ENCODE data around the gene GALT.
A peak's percentile ranks its signal among the peaks of the same experiment; 100 is the strongest.

The GALT gene

DNA sequence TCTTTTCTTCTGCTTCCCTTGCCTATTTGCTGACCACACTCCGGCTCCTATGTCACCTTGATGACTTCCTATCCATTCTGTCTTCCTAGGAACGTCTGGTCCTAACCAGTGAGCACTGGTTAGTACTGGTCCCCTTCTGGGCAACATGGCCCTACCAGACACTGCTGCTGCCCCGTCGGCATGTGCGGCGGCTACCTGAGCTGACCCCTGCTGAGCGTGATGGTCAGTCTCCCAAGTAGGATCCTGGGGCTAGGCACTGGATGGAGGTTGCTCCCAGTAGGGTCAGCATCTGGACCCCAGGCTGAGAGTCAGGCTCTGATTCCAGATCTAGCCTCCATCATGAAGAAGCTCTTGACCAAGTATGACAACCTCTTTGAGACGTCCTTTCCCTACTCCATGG lies 2.2 kb downstream of the GALT start:
- DNase-seq (ENCODE audit: low spot score in 2 of 2) (no peak), ATAC-seq (replicated peaks; ENCODE audit: extremely low read depth, poor library complexity, severe bottlenecking) (no peak)
- Mint-ChIP-seq H3K4me3 (no peak overlapping the region), H3K27ac (ENCODE audit: low read depth) (no peak overlapping the region), H3K27me3 (no peaks in the 10 kb centered on the region), H3K36me3 (ENCODE audit: insufficient read depth) (peaks cover 20% of the 10 kb centered on the region), H3K4me1 (peaks cover 38% of the 10 kb centered on the region), H3K9me3 (no peaks in the 10 kb centered on the region)

DNA sequence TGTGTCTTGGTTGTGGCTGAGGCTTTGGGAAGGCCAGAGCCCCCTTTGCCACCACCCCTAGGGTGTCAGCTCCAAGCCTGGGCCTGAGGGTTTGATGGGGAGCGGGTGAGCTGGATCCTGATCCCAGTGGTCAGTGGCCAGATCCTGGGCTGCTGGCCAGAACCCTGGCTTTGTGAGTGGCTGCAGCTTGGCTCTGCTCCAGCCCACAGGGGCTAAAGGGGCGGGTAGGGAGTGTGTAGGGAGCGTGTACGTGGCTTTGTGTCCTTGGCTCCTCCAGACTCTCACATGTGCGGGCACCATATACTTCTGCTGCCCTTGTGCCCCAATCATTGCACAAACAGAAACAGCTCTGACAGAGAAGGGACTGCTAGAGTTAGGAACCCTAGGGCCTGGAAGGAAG lies 4.3 kb downstream of the GALT start:
- peaks cover 38% of the 10 kb centered on the region for H3K4me1 Mint-ChIP-seq
- no peaks in the 10 kb centered on the region for H3K9me3 Mint-ChIP-seq
- H3K27ac Mint-ChIP-seq (ENCODE audit: low read depth): no peak overlapping the region
- no peak overlapping the region for H3K4me3 Mint-ChIP-seq
- peaks cover 20% of the 10 kb centered on the region for H3K36me3 Mint-ChIP-seq (ENCODE audit: insufficient read depth)
- ATAC-seq (replicated peaks; ENCODE audit: extremely low read depth, poor library complexity, severe bottlenecking) (no peak), DNase-seq (ENCODE audit: low spot score in 2 of 2) (no peak)
- no peaks in the 10 kb centered on the region for H3K27me3 Mint-ChIP-seq

DNA sequence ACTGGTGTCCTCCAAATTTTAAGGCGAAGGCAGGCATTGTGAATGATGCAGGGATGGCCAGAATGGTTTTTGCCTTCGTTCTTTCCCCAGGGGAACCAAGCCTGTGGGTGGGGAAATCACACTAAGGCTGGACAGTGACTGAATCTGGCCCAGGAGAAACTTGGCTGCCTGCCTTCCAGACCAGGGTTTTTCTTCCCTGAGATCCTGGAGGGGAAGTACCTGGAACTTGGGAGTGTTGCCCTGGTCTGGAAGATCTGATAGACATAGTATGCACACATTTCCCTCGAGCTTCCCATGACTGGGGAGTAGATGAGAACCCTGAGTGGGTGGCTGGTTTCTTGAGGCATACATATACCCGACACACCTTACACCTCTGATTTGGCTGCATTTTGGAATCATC lies 4.8 kb downstream of the GALT start:
- peaks cover 38% of the 10 kb centered on the region for H3K4me1 Mint-ChIP-seq
- H3K27ac Mint-ChIP-seq (ENCODE audit: low read depth): no peak overlapping the region
- DNase-seq (ENCODE audit: low spot score in 2 of 2) (no peak), ATAC-seq (replicated peaks; ENCODE audit: extremely low read depth, poor library complexity, severe bottlenecking) (no peak)
- no peak overlapping the region for H3K4me3 Mint-ChIP-seq
- H3K9me3 Mint-ChIP-seq: no peaks in the 10 kb centered on the region
- H3K36me3 Mint-ChIP-seq (ENCODE audit: insufficient read depth): peaks cover 19% of the 10 kb centered on the region
- no peaks in the 10 kb centered on the region for H3K27me3 Mint-ChIP-seq

DNA sequence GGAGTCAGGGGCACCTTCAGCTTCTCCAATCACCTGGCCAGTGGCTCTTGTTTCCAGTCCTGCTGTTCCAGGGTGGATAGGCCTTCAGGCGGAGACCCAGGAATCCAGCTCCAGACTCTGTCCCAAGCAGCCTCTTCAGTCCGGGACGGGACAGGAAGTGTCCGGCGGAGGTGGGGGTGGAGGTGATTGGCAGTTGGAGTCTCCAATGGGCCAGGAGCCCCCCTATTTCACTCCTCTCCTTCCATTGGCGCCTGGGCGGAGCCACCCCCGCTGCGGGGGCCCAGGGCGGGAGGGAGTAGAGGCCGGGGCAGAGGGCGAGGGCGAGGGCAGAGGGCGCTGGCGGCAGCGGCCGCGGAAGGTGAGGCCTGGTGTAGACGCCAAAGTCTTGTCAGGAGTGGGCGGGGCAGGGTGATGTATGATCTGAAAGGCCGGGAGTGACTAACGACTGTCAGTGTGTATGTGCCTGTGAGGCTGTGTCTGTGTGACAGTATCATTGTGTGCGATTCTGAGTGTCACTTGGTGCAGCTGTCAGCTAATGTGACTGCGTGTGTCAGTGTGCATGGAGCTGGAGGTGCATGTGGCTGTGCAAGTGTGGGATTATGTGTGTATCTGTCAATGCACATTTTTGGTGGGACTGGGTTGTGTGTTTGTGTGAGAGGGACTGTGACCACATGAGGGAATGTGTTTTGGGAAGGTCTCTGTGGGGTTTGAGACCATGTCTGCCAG lies 5.6 kb downstream of the GALT start, which contains the start of gene IL11RA:
Gene IL11RA, plus strand, starts transcription at position 310 of the 726 bp plus-strand sequence. CDS start 3,033 bp downstream, outside the sequence.
- H3K27me3 Mint-ChIP-seq: no peaks in the 10 kb centered on the region
- ATAC-seq (replicated peaks; ENCODE audit: extremely low read depth, poor library complexity, severe bottlenecking): peak; percentile 13
- DNase-seq (ENCODE audit: low spot score in 2 of 2): no peak
- H3K4me3 Mint-ChIP-seq: peak within 1 kb of the TSS; percentile 1
- H3K36me3 Mint-ChIP-seq (ENCODE audit: insufficient read depth): peaks cover 17% of the 10 kb centered on the region
- peak within 1 kb of the TSS; percentile 14 for H3K27ac Mint-ChIP-seq (ENCODE audit: low read depth)
- H3K9me3 Mint-ChIP-seq: no peaks in the 10 kb centered on the region
- H3K4me1 Mint-ChIP-seq: peaks cover 37% of the 10 kb centered on the region

GRCh38 chr9:34652602-34653000 lies 6.1 kb downstream of the GALT start:
- Mint-ChIP-seq H3K27me3 (no peaks in the 10 kb centered on the region), H3K4me3 (peak overlapping the region; percentile 1), H3K4me1 (peaks cover 31% of the 10 kb centered on the region), H3K36me3 (ENCODE audit: insufficient read depth) (peaks cover 17% of the 10 kb centered on the region), H3K9me3 (no peaks in the 10 kb centered on the region), H3K27ac (ENCODE audit: low read depth) (peak overlapping the region; percentile 14)
- ATAC-seq (replicated peaks; ENCODE audit: extremely low read depth, poor library complexity, severe bottlenecking) (no peak), DNase-seq (ENCODE audit: low spot score in 2 of 2) (no peak)

DNA sequence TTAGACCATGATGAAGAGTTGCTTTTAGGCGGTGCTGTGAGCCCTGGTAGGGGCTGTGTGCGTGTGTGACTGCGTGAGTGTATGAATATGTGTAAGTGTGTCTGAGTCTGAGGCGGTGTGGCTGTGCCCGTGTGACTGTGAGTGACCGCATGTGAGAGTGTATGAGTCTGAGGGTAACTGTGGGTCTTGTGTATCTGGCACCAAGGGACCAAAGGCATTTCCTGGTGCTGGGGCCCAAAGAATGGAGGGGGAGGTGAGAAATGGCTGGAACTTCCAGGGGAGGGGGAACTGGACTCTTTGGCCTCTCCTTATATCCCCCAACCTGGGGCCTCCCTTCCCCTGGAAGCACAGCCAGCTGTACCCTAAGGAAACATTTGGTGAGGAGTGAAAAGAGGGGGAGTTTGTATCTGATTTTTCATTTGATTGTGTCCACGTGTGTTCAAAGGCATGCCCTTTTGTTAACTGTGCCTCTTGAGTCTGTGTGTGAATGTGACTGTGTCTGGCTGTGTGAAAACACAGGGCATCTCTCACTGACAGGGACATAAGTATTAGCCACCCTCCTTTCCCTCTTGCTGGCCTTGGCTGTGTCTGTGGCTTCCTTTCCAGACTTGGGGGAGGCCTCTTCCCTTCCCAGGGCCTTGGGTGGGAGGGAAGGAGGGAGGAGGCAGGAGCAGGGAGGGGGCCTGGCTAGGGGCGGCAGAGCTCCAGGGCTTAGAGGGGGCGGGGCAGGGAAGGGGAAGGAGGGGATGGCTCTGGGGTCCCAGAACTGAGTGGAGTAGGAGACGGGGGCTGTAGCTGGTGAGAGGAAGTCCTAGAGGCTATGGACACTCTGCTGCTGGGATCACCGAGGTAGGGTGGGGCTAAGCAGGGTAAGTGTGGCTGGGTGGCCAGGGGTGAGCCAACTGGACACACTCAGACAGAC lies 6.9 kb downstream of the GALT start:
- Mint-ChIP-seq H3K36me3 (ENCODE audit: insufficient read depth) (peaks cover 17% of the 10 kb centered on the region), H3K27ac (ENCODE audit: low read depth) (peak overlapping the region; percentile 14), H3K27me3 (no peaks in the 10 kb centered on the region), H3K9me3 (no peaks in the 10 kb centered on the region), H3K4me1 (peaks cover 23% of the 10 kb centered on the region), H3K4me3 (no peak overlapping the region)
- no peak for ATAC-seq (replicated peaks; ENCODE audit: extremely low read depth, poor library complexity, severe bottlenecking)
- DNase-seq (ENCODE audit: low spot score in 2 of 2): no peak

DNA sequence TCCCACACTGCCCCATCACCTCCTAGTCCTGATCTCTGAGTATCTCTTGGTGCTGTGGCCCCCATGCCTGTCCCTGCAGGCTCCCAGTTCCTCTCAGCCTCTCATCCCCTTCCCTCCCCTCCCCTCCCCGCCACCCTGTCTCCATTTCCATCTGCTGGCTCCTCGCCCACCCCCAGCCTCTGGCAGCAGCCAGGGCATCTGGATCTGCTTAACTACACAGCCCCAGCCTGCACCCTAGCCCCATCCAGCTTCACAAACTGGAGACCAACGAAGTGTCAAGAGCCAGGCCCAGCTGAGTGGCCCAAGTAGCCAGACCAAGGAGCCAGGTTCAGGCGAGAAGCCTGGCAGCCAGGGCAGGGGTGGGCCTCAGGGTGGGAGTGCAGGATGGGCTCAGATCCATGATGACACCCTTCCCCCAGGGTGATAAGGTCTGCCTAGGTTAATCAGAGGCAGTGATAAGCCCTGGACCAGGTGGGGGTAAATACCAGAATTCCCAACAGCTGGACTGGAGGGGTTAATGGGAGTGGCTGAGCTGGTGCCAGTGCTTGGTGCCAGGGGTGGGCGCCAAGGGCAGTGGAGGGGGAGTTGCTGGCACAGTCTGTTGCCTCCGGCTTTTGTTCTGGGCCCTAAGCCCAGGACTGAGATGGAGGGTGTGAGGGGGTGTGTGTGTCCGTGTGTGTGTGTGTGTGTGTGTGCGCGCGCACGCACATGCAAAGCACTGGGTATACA lies 8.0 kb downstream of the GALT start:
- ATAC-seq (replicated peaks; ENCODE audit: extremely low read depth, poor library complexity, severe bottlenecking) (no peak), DNase-seq (ENCODE audit: low spot score in 2 of 2) (no peak)
- Mint-ChIP-seq H3K36me3 (ENCODE audit: insufficient read depth) (peaks cover 11% of the 10 kb centered on the region), H3K4me3 (no peak overlapping the region), H3K27ac (ENCODE audit: low read depth) (peak overlapping the region; percentile 9), H3K27me3 (no peaks in the 10 kb centered on the region), H3K9me3 (no peaks in the 10 kb centered on the region), H3K4me1 (peaks cover 18% of the 10 kb centered on the region)

DNA sequence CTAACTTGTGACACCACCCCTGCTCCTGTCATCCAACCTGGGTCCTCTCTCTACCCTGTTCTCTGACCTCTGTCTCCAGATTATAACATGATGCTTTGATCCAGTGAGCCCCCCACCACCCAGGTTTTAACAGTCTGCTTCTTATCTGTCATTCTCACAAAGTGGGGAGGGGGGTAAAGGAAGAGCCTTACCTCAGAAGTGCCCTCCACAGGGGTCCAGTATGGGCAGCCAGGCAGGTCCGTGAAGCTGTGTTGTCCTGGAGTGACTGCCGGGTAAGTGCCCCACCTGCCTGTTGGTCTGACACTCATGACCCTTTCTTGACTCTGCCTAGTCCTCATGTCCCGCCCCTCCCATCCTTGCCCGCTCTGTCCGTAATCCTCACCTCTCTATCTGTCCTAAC lies 8.9 kb downstream of the GALT start:
- Mint-ChIP-seq H3K27me3 (no peaks in the 10 kb centered on the region), H3K4me1 (peaks cover 18% of the 10 kb centered on the region), H3K27ac (ENCODE audit: low read depth) (no peak overlapping the region), H3K9me3 (no peaks in the 10 kb centered on the region), H3K4me3 (no peak overlapping the region), H3K36me3 (ENCODE audit: insufficient read depth) (peaks cover 3% of the 10 kb centered on the region)
- ATAC-seq (replicated peaks; ENCODE audit: extremely low read depth, poor library complexity, severe bottlenecking) (no peak), DNase-seq (ENCODE audit: low spot score in 2 of 2) (no peak)

DNA sequence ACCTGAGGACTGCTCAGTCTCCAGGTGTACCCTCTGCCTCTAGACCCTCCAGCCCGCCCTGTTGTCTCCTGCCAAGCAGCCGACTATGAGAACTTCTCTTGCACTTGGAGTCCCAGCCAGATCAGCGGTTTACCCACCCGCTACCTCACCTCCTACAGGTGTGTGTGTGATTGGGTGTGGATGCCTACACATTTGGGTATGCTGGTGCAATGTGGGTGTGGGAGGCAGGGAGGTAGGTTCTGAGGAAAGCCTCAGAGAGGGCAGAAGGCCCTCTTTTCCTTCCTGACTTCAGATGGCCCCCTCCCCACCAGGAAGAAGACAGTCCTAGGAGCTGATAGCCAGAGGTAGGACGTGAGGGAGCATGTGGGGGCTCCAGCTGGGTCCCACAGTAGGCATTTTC lies 10.5 kb downstream of the GALT start:
- H3K4me1 Mint-ChIP-seq: peaks cover 13% of the 10 kb centered on the region
- H3K9me3 Mint-ChIP-seq: no peaks in the 10 kb centered on the region
- H3K36me3 Mint-ChIP-seq (ENCODE audit: insufficient read depth): no peaks in the 10 kb centered on the region
- no peak overlapping the region for H3K27ac Mint-ChIP-seq (ENCODE audit: low read depth)
- H3K4me3 Mint-ChIP-seq: no peak overlapping the region
- H3K27me3 Mint-ChIP-seq: no peaks in the 10 kb centered on the region
- DNase-seq (ENCODE audit: low spot score in 2 of 2) (no peak), ATAC-seq (replicated peaks; ENCODE audit: extremely low read depth, poor library complexity, severe bottlenecking) (no peak)

DNA sequence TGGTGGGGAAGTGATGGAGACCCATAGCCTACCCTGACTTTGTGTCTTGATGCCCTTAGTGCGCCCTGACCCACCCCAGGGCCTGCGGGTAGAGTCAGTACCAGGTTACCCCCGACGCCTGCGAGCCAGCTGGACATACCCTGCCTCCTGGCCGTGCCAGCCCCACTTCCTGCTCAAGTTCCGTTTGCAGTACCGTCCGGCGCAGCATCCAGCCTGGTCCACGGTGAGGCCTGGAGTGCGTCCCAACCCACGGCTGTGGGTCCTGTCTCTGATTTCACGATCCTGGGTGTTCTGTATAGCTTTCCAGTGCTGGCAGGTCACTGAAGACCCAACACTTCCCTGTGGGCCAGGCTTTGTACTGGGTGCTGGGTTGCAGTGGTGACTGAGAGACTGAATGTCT lies 12.0 kb downstream of the GALT start:
- no peak for ATAC-seq (replicated peaks; ENCODE audit: extremely low read depth, poor library complexity, severe bottlenecking)
- peaks cover 11% of the 10 kb centered on the region for H3K4me1 Mint-ChIP-seq
- H3K27ac Mint-ChIP-seq (ENCODE audit: low read depth): no peak overlapping the region
- no peak overlapping the region for H3K4me3 Mint-ChIP-seq
- DNase-seq (ENCODE audit: low spot score in 2 of 2): no peak
- H3K27me3 Mint-ChIP-seq: no peaks in the 10 kb centered on the region
- H3K36me3 Mint-ChIP-seq (ENCODE audit: insufficient read depth): no peaks in the 10 kb centered on the region
- no peaks in the 10 kb centered on the region for H3K9me3 Mint-ChIP-seq

DNA sequence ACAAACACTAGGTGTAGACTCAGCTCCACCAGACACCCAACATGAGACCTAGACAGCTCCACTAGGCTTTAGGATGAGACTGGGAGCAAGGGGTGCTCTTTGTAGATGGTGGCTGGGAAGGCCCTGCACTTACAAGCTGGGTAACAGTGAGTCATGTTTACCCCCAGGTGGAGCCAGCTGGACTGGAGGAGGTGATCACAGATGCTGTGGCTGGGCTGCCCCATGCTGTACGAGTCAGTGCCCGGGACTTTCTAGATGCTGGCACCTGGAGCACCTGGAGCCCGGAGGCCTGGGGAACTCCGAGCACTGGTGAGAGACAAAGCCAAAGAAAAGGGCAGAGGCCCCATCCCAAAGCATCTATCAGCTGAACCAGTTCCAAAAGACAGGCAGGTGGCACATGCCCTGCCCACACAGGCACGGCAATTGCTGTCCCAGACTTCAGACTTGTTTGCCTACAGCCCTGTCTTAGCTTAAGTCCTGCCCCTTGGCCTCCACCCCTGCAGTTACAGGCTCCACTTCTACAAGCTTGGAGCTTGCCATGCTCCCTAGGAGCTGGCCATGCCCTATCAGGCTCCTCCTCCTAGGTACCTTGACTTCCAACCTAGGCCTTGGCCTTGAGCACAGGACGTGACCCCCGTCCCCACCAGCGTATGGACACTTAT lies 13.2 kb downstream of the GALT start:
- no peak for DNase-seq (ENCODE audit: low spot score in 2 of 2)
- Mint-ChIP-seq H3K4me1 (peaks cover 24% of the 10 kb centered on the region), H3K27me3 (no peaks in the 10 kb centered on the region), H3K27ac (ENCODE audit: low read depth) (no peak overlapping the region), H3K36me3 (ENCODE audit: insufficient read depth) (no peaks in the 10 kb centered on the region), H3K9me3 (no peaks in the 10 kb centered on the region), H3K4me3 (no peak overlapping the region)
- ATAC-seq (replicated peaks; ENCODE audit: extremely low read depth, poor library complexity, severe bottlenecking): no peak

Measured in central memory CD8-positive, alpha-beta T cell (primary cell).